ENCODE results near the gene C20orf202.
"Not testable (repeated sequence)": the region's sequence is repeated elsewhere in the genome, so short reads cannot be mapped to it uniquely, and the experiment has no call there.

Gene C20orf202

DNA sequence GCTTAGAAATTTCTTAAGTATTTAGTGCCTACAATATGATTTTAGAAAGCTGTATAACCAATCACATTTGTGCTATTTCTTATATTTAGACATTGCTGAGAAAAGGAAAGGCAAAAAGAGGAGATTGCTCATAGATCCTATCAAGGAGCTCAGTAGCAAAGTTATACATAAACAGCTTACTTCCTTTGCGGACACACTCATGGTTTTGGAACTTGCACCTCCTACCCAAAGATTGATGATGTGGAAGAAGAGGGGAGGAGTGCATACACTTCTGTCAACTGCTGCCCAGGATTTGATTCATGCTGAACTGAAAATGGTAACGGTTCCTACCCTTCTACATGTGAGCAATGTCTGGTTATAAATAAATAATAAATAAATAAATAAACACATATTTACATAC lies 39.3 kb downstream of the C20orf202 start:
- Histone ChIP-seq H3K36me3 (ENCODE audit: control insufficient read depth, insufficient read depth, low read length) (no peaks in the 10 kb centered on the region), H3K27me3 (replicated peaks; ENCODE audit: control insufficient read depth, insufficient read depth, low read length) (no peaks in the 10 kb centered on the region; the same call in 1 of the 2 replicates), H3K4me3 (replicated peaks; ENCODE audit: low read depth, low read length) (no peak overlapping the region)
- no peak for DNase-seq (ENCODE audit: extremely low read depth, insufficient read length)
- TF ChIP-seq, protein P1, sequence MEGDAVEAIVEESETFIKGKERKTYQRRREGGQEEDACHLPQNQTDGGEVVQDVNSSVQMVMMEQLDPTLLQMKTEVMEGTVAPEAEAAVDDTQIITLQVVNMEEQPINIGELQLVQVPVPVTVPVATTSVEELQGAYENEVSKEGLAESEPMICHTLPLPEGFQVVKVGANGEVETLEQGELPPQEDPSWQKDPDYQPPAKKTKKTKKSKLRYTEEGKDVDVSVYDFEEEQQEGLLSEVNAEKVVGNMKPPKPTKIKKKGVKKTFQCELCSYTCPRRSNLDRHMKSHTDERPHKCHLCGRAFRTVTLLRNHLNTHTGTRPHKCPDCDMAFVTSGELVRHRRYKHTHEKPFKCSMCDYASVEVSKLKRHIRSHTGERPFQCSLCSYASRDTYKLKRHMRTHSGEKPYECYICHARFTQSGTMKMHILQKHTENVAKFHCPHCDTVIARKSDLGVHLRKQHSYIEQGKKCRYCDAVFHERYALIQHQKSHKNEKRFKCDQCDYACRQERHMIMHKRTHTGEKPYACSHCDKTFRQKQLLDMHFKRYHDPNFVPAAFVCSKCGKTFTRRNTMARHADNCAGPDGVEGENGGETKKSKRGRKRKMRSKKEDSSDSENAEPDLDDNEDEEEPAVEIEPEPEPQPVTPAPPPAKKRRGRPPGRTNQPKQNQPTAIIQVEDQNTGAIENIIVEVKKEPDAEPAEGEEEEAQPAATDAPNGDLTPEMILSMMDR (IDR thresholded peaks at IDR 0.05; ENCODE audit: insufficient read depth, low read length, poor library complexity, severe bottlenecking) = no peak

DNA sequence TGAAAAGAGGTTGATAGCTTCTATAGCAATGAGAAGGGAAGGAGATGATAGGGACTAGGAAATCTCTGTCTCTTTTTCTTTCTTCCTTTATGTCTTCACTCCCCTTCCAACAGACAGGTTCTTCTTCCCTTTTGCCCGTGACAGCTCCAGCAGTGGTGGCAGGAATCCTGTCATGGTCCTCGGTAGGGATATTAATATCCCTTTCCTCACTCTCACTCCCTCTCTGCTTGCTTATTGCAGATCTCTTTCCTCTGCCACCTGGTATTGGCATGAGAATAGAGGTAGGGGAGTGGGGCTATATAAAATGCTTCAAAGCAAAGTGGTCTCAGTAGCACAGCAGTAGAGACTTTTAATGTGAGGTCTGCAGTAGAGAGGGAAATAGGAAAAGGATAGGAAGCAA lies 42.3 kb downstream of the C20orf202 start:
- TF ChIP-seq, protein P1 (IDR thresholded peaks at IDR 0.05; ENCODE audit: insufficient read depth, low read length, poor library complexity, severe bottlenecking) = no peak
- Histone ChIP-seq H3K4me3 (replicated peaks; ENCODE audit: low read depth, low read length) (no peak overlapping the region), H3K36me3 (ENCODE audit: control insufficient read depth, insufficient read depth, low read length) (no peaks in the 10 kb centered on the region), H3K27me3 (replicated peaks; ENCODE audit: control insufficient read depth, insufficient read depth, low read length) (no peaks in the 10 kb centered on the region; the same call in 1 of the 2 replicates)
- no peak for DNase-seq (ENCODE audit: extremely low read depth, insufficient read length)

DNA sequence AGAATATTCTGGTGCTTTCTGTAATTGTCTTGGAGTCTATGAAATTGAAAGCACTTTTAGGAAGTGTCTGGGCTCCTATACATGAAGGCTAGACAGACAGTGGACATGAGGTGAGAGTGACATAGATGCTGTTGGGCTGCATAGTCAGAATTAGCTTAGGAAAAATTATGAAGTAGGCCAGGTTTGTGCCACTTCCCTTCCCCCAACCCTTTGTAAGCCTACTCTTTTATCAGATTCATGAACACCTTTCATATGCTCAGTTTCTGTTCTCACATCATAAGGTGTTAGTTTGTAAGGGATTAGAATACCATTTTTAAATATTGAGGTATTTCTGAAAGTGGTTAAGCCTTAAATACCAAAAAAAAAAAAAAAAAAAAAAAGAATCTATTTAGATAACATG lies 44.4 kb downstream of the C20orf202 start:
- Histone ChIP-seq H3K36me3 (ENCODE audit: control insufficient read depth, insufficient read depth, low read length) (no peaks in the 10 kb centered on the region), H3K4me3 (replicated peaks; ENCODE audit: low read depth, low read length) (no peak overlapping the region), H3K27me3 (replicated peaks; ENCODE audit: control insufficient read depth, insufficient read depth, low read length) (no peaks in the 10 kb centered on the region)
- no peak for DNase-seq (ENCODE audit: extremely low read depth, insufficient read length)
- TF ChIP-seq, protein P1 (IDR thresholded peaks at IDR 0.05; ENCODE audit: insufficient read depth, low read length, poor library complexity, severe bottlenecking) = no peak

DNA sequence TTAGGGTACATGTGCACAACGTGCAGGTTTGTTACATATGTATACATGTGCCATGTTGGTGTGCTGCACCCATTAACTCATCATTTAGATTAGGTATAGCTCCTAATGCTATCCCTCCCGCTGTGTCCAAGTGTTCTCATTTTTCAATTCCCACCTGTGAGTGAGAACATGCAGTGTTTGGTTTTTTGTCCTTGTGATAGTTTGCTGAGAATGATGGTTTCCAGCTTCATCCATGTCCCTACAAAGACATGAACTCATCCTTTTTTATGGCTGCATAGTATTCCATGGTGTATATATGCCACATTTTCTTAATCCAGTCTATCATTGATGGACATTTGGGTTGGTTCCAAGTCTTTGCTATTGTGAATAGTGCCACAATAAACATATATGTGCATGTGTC lies 47.0 kb downstream of the C20orf202 start:
- DNase-seq (ENCODE audit: extremely low read depth, insufficient read length); H3K27me3 ChIP-seq (replicated peaks; ENCODE audit: control insufficient read depth, insufficient read depth, low read length); H3K36me3 ChIP-seq (ENCODE audit: control insufficient read depth, insufficient read depth, low read length); H3K4me3 ChIP-seq (replicated peaks; ENCODE audit: low read depth, low read length): not testable (repeated sequence)

DNA sequence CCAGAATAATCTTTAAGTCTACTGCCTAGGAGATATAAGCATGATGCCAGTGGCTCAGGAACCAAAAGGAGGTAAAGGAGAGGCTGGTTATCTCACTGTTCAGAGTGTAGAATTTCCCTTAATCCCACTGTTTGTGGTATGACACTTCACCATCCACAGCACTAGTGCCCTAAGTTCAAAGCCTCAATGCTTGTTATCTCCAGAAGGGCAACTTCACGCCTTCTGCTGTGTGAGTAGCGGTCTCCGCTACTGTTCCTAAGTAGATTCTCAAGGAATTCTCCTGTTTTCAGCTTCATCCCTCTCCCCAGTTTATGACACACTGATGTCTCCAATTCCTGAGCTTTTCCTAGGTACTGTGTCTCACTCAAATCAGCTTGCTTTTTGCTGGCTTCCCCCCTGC lies 49.2 kb downstream of the C20orf202 start:
- Histone ChIP-seq H3K36me3 (ENCODE audit: control insufficient read depth, insufficient read depth, low read length) (no peaks in the 10 kb centered on the region), H3K27me3 (replicated peaks; ENCODE audit: control insufficient read depth, insufficient read depth, low read length) (no peaks in the 10 kb centered on the region), H3K4me3 (replicated peaks; ENCODE audit: low read depth, low read length) (no peak overlapping the region)
- TF ChIP-seq, protein P1 (IDR thresholded peaks at IDR 0.05; ENCODE audit: insufficient read depth, low read length, poor library complexity, severe bottlenecking) = no peak
- no peak for DNase-seq (ENCODE audit: extremely low read depth, insufficient read length)

DNA sequence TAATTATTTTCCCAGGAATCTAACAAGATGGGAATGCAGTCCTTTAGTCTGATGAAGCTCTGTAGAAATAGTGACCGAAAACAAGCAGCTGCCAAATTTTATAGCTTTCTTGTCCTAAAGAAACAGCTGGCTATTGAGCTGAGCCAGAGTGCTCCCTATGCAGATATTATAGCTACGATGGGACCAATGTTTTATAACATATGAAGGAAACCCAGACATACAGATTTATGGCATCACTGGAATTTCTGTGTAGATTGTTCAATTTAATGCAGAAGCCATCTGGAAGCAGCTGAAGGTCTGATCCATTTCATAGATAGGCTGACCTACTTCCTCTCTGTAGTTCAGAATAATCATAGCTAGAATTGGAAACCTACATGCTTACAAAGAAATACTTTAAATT lies 51.0 kb downstream of the C20orf202 start:
- H3K27me3 ChIP-seq (replicated peaks; ENCODE audit: control insufficient read depth, insufficient read depth, low read length) = no peaks in the 10 kb centered on the region
- no peaks in the 10 kb centered on the region for H3K36me3 ChIP-seq (ENCODE audit: control insufficient read depth, insufficient read depth, low read length)
- DNase-seq (ENCODE audit: extremely low read depth, insufficient read length) = no peak
- TF ChIP-seq, protein P1 (IDR thresholded peaks at IDR 0.05; ENCODE audit: insufficient read depth, low read length, poor library complexity, severe bottlenecking) = no peak
- H3K4me3 ChIP-seq (replicated peaks; ENCODE audit: low read depth, low read length) = no peak overlapping the region
